H1 (cell line): Measurements from ENCODE around the gene ATXN7L3. TPM values are rescaled to one million over a fixed set of nuclear protein-coding genes. Genes with fewer than 3 reads are reported as not detected.

Experiments used
- CTCF ChIA-PET: fragments of 300-600 bp; sonication (Branson Sonifier 250); formaldehyde crosslinking; loops from one replicate; lab custom pipeline; 2021; ENCODE audit not compliant: partially characterized antibody; lab: Charles Lee
- POLR2A ChIA-PET: fragments of 300-600 bp; sonication (Branson Sonifier 250); formaldehyde crosslinking; loops from one replicate; lab custom pipeline; 2021; ENCODE audit warnings: inconsistent platforms; ENCODE audit not compliant: partially characterized antibody; lab: Charles Lee
- DNase-seq, 2 experiments: peaks; one replicate each; pipeline versions ENCODE4 v3.0.0 to v3.0.0-alpha.2; 2010 to 2022; ENCODE audit warnings: low spot score in 2 of 2, low read depth in 1 of 2, mixed read lengths in 1 of 2
- FAIRE-seq: peaks from 2 replicates; lab custom pipeline; 2011; peaks lifted over from hg19 to GRCh38; lab: Jason Lieb, UNC
- H2AFZ ChIP-seq: 2 replicates; pipeline ENCODE4 v1.8.1; 2012; ENCODE audit warnings: low read length, inconsistent platforms
- H2AK5ac ChIP-seq: 2 replicates; pipeline ENCODE4 v1.6.1; 2013; ENCODE audit warnings: low read depth, low read length
- H2BK120ac ChIP-seq: replicated peaks from 2 replicates; pipeline ENCODE3; 2013; ENCODE audit warnings: low read depth, low read length, inconsistent platforms
- H2BK12ac ChIP-seq: 2 replicates; pipeline ENCODE4 v1.6.1; 2013; ENCODE audit warnings: low read depth, low read length
- H2BK15ac ChIP-seq: 2 replicates; pipeline ENCODE4 v1.6.1; 2013; ENCODE audit warnings: low read length
- H2BK20ac ChIP-seq: 2 replicates; pipeline ENCODE4 v1.6.1; 2013; ENCODE audit warnings: low read length
- H2BK5ac ChIP-seq: 2 replicates; pipeline ENCODE4 v1.6.1; 2013; ENCODE audit warnings: low read depth, low read length
- H3K14ac ChIP-seq: 2 replicates; pipeline ENCODE4 v1.6.1; 2013; ENCODE audit warnings: inconsistent platforms; ENCODE audit not compliant: insufficient read length
- H3K18ac ChIP-seq: 2 replicates; pipeline ENCODE4 v1.6.1; 2013; ENCODE audit warnings: low read length; ENCODE audit errors: extremely low read depth
- H3K23ac ChIP-seq: 2 replicates; pipeline ENCODE4 v1.6.1; 2013; ENCODE audit warnings: inconsistent platforms; ENCODE audit not compliant: insufficient read length
- H3K23me2 ChIP-seq: 2 replicates; pipeline ENCODE4 v1.6.1; 2013; ENCODE audit warnings: low read depth, low read length
- H3K27ac ChIP-seq: 2 replicates; pipeline ENCODE4 v1.6.1; 2011; ENCODE audit warnings: low read depth, low read length, inconsistent platforms
- H3K27me3 ChIP-seq, 4 experiments: replicated peaks in 1 of 4; 1 replicate in 1 of 4; 2 replicates in 3 of 4; pipeline versions ENCODE4 v1.6.1 to v1.8.1; 2011 to 2013; ENCODE audit warnings: low read length in 3 of 4, mild to moderate bottlenecking in 3 of 4, inconsistent platforms in 2 of 4, mixed read lengths in 2 of 4, moderate library complexity in 1 of 4; ENCODE audit not compliant: control insufficient read depth in 3 of 4, insufficient read depth in 3 of 4; ENCODE audit errors: extremely low read depth in 1 of 4
- H3K36me3 ChIP-seq, 4 experiments: 2 replicates each; pipeline versions ENCODE4 v1.6.1 to v1.8.1; 2011 to 2013; ENCODE audit warnings: mild to moderate bottlenecking in 4 of 4, low read length in 3 of 4, moderate library complexity in 2 of 4, control low read depth in 1 of 4, inconsistent platforms in 1 of 4; ENCODE audit not compliant: insufficient read depth in 4 of 4, control insufficient read depth in 2 of 4
- H3K4ac ChIP-seq: replicated peaks from 2 replicates; pipeline ENCODE3; 2013; ENCODE audit warnings: low read length, low read depth, mixed read lengths, inconsistent platforms; ENCODE audit not compliant: insufficient read length
- H3K4me1 ChIP-seq, 4 experiments: replicated peaks in 1 of 4; 1 replicate in 1 of 4; 2 replicates in 3 of 4; pipeline versions ENCODE4 v1.6.1 to v1.8.1; 2011 to 2013; ENCODE audit warnings: low read length in 3 of 4, inconsistent platforms in 2 of 4, mixed read lengths in 1 of 4; ENCODE audit not compliant: insufficient read depth in 4 of 4, control insufficient read depth in 3 of 4
- H3K4me2 ChIP-seq, 2 experiments: 2 replicates each; pipeline versions ENCODE4 v1.6.1 to v1.8.1; 2011 to 2013; ENCODE audit warnings: low read depth in 2 of 2, low read length in 2 of 2, control low read depth in 1 of 2, inconsistent platforms in 1 of 2, mild to moderate bottlenecking in 1 of 2; ENCODE audit not compliant: insufficient read depth in 1 of 2
- H3K4me3 ChIP-seq, 4 experiments: fragments of 200-600, 300-600 bp in 1 of 4; sonication (generic), shearing (Covaris generic), sonication (Bioruptor Twin) in 1 of 4; 2 replicates each; pipeline versions ENCODE4 v1.5.1 to v1.8.1; 2011 to 2016; ENCODE audit warnings: low read length in 4 of 4, low read depth in 3 of 4, control low read depth in 2 of 4, inconsistent platforms in 2 of 4, mild to moderate bottlenecking in 2 of 4, mixed read lengths in 1 of 4, moderate library complexity in 1 of 4; ENCODE audit not compliant: insufficient read depth in 2 of 4; ENCODE audit errors: extremely low read depth in 1 of 4
- H3K56ac ChIP-seq: replicated peaks from 2 replicates; pipeline ENCODE3; 2013; ENCODE audit warnings: low read depth, mild to moderate bottlenecking, mixed read lengths, low read length, inconsistent platforms; ENCODE audit not compliant: insufficient read length
- H3K79me1 ChIP-seq: 2 replicates; pipeline ENCODE4 v1.6.1; 2013; ENCODE audit warnings: low read depth, low read length, control low read depth
- H3K79me2 ChIP-seq, 2 experiments: 2 replicates each; pipeline versions ENCODE4 v1.6.1 to v1.8.1; 2012 to 2013; ENCODE audit warnings: low read length in 2 of 2, mild to moderate bottlenecking in 2 of 2, inconsistent platforms in 1 of 2; ENCODE audit not compliant: insufficient read depth in 2 of 2, control insufficient read depth in 1 of 2
- H3K9ac ChIP-seq, 4 experiments: replicated peaks in 1 of 4; 1 replicate in 1 of 4; 2 replicates in 3 of 4; pipeline versions ENCODE4 v1.6.1 to v1.8.1; 2011 to 2013; ENCODE audit warnings: low read depth in 3 of 4, low read length in 3 of 4, control low read depth in 2 of 4, mild to moderate bottlenecking in 2 of 4, moderate library complexity in 2 of 4, inconsistent platforms in 1 of 4; ENCODE audit errors: extremely low read depth in 1 of 4
- H3K9me3 ChIP-seq, 2 experiments: 2 replicates each; pipeline versions ENCODE4 v1.6.1 to v1.8.1; 2012 to 2013; ENCODE audit warnings: mild to moderate bottlenecking in 2 of 2, moderate library complexity in 2 of 2, control low read depth in 1 of 2, inconsistent platforms in 1 of 2, low read depth in 1 of 2, low read length in 1 of 2, mixed read lengths in 1 of 2; ENCODE audit not compliant: insufficient read depth in 2 of 2
- H4K20me1 ChIP-seq, 2 experiments: replicated peaks in 1 of 2; 2 replicates each; pipeline versions ENCODE3 to v1.8.1; 2011 to 2013; ENCODE audit warnings: inconsistent platforms in 2 of 2, low read length in 2 of 2, mild to moderate bottlenecking in 1 of 2; ENCODE audit not compliant: insufficient read depth in 2 of 2, control insufficient read depth in 1 of 2
- H4K5ac ChIP-seq: 2 replicates; pipeline ENCODE4 v1.6.1; 2013; ENCODE audit warnings: low read length, low read depth, mixed read lengths, inconsistent platforms; ENCODE audit not compliant: insufficient read length
- H4K8ac ChIP-seq: 2 replicates; pipeline ENCODE4 v1.8.0; 2013; ENCODE audit warnings: mild to moderate bottlenecking, moderate library complexity, low read length, inconsistent platforms; ENCODE audit not compliant: insufficient read depth; ENCODE audit errors: extremely low read depth
- H4K91ac ChIP-seq: replicated peaks from 2 replicates; pipeline ENCODE3; 2013; ENCODE audit warnings: low read length, mixed read lengths, inconsistent platforms; ENCODE audit not compliant: insufficient read length
- BCL11A ChIP-seq, 2 experiments: IDR thresholded peaks; one replicate each; pipeline ENCODE4 v1.6.1; 2011; ENCODE audit warnings: low read depth in 2 of 2, low read length in 2 of 2, mild to moderate bottlenecking in 2 of 2
- JUND ChIP-seq: IDR thresholded peaks from 2 replicates; pipeline ENCODE4 v1.6.1; 2011; ENCODE audit warnings: mild to moderate bottlenecking, improper control_type of control experiment, low read length
- PHF8 ChIP-seq: fragments of 200-600 bp; sonication (generic); conservative IDR thresholded peaks from 2 replicates; pipeline ENCODE4 v1.7.1; 2012; ENCODE audit warnings: low read depth, mild to moderate bottlenecking, inconsistent platforms, low read length, moderate library complexity
- SIN3A ChIP-seq, 2 experiments: IDR thresholded peaks in 1 of 2; conservative IDR thresholded peaks in 1 of 2; 2 replicates each; pipeline ENCODE4 v1.6.1; 2011 to 2012; ENCODE audit warnings: low read length in 2 of 2, improper control_type of control experiment in 1 of 2, low read depth in 1 of 2, mild to moderate bottlenecking in 1 of 2
- SP1 ChIP-seq: IDR thresholded peaks from 2 replicates; pipeline ENCODE4 v1.6.1; 2011; ENCODE audit warnings: low read depth, low read length
- ZNF274 ChIP-seq: IDR thresholded peaks from 2 replicates; pipeline ENCODE4 v1.7.0; 2012; ENCODE audit warnings: low read length, borderline replicate concordance; ENCODE audit errors: extremely low read depth
- WGBS, 2 experiments: shearing (Covaris generic) in 1 of 2; methylation state at CpG; one replicate each; pipeline versions ENCODE4 v1.1.6 to v1.1.7; 2013 to 2015; ENCODE audit warnings: low lambda C conversion rate in 2 of 2, mixed read lengths in 2 of 2, inconsistent platforms in 1 of 2, low coverage in 1 of 2, missing lambda C conversion rate in 1 of 2; ENCODE audit not compliant: insufficient replicate concordance in 2 of 2, insufficient coverage in 1 of 2, insufficient read length in 1 of 2; ENCODE audit errors: extremely low coverage in 1 of 2, missing lambda C conversion rate in 1 of 2; 5-methylcytosine and 5-hydroxymethylcytosine counted together
- polyA plus RNA-seq, 7 experiments: library from polyadenylated mRNA; depleted of rRNA in 3 of 7; stranded (reverse) in 5 of 7; unstranded in 2 of 7; fragments of >200 nt in 5 of 7; fragments of 200-250 nt in 2 of 7; gene quantifications; 1 replicate in 5 of 7; 2 replicates in 1 of 7; 4 replicates in 1 of 7; pipeline versions ENCODE4 v1.2.1 to v1.2.3, GENCODE V29; 2011 to 2013; ENCODE audit warnings: missing spikeins in 2 of 7, mixed read lengths in 2 of 7
- total RNA-seq: library from RNA; stranded (reverse); fragmentation: NEBNext Ultra II Directional; extraction: Animal tissue kit (Norgen Biotek cat#: 25700); gene quantifications from 2 replicates; pipeline ENCODE4 v1.2.1, GENCODE V29; 2021

The ATXN7L3 gene
- total and polyA plus RNA-seq, 2 of the 8 experiments (the other 6 are each of a cell fraction or from before 2014, with no cell fraction given), result 53.7 to 103 TPM

DNA sequence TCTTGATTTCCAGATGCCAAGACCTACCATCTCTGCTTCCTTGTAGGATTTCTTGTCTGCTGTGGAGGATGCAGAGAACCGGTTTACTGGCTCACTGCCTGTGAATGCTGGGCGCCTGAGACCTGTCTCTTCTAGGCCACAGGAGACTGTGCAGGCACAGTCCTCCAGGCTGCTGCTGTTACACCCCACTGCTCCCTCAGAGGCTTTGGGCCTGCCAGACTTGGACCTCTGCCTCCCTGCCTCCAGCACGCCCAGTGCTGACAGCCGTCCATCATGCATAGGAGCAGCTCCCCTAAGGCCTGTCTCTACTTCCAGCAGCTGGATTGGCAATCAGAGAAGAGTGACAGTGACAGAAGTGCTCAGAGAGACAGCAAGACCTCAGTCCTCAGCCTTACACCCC, 51.9 kb downstream of the ATXN7L3 start:
- Histone ChIP-seq H3K23me2 (no peaks in the 10 kb centered on the region), H2BK5ac (no peak overlapping the region), H2BK15ac (no peak overlapping the region), H3K14ac (no peak overlapping the region), H3K4me2 (no peak overlapping the region), H3K36me3 (peaks cover 14 to 45% (median 41%) of the 10 kb centered on the region in 4 experiments), H3K27me3 (no peaks in the 10 kb centered on the region), H3K4me1 (no peaks in the 10 kb centered on the region; a peak in 2 of 7 replicates), H2AK5ac (no peak overlapping the region), H2BK12ac (no peak overlapping the region), H3K27ac (no peak overlapping the region), H3K23ac (no peak overlapping the region), H2BK120ac (no peak overlapping the region), H4K20me1 (peaks cover 6 to 9% of the 10 kb centered on the region in 2 experiments), H2AFZ (no peak overlapping the region), H2BK20ac (no peak overlapping the region), H3K79me1 (peaks cover 15% of the 10 kb centered on the region), H3K9ac (no peak overlapping the region), H3K56ac (no peak overlapping the region), H4K91ac (no peak overlapping the region), H3K4ac (no peak overlapping the region), H3K9me3 (no peaks in the 10 kb centered on the region), H3K18ac (no peak overlapping the region), H3K79me2 (peaks cover 0 to 41% of the 10 kb centered on the region in 2 experiments; a peak in 2 of 4 replicates), H3K4me3 (no peak overlapping the region), H4K5ac (no peak overlapping the region), H4K8ac (no peak overlapping the region)
- CTCF ChIA-PET, result interaction anchor here (0.9 to 3.9 kb wide), 5 partner anchors 11 to 45 kb away, joined by 3 to 22 read pairs (median 4); no protein-coding TSS in a partner anchor
- no peak for TF ChIP-seq SP1
- TF ChIP-seq BCL11A (IDR thresholded peaks at IDR 0.05; ENCODE audit: low read depth in 2 of 2, low read length in 2 of 2), result no peak
- no peak for TF ChIP-seq PHF8
- TF ChIP-seq JUND, result no peak
- TF ChIP-seq SIN3A (conservative IDR thresholded peaks at IDR 0.05 in 1 of 2, IDR thresholded peaks at IDR 0.05 in 1 of 2; ENCODE audit: low read depth in 1 of 2, low read length in 2 of 2), result no peak
- no peak for TF ChIP-seq ZNF274
- 82% methylated on average over 4 of the region's 4 CpGs; no CpG with 5 or more reads in 1 of the 2 experiments for WGBS, 2 experiments
- no peak for FAIRE-seq
- no peak for DNase-seq
- POLR2A ChIA-PET, result no interaction called here
